Measurements from ENCODE around the gene EDDM13. TPM values are rescaled to one million over a fixed set of nuclear protein-coding genes. Genes with fewer than 3 reads are reported as not detected.

The EDDM13 gene
- total RNA-seq, 3 donors from 2014 or later = 0.46 to 0.98 (median 0.91) TPM

GRCh38 chr19:56356944-56357343 is 84.4 kb downstream of the EDDM13 start:
- H3K4me1 Mint-ChIP-seq (ENCODE audit: low read depth) = no peaks in the 10 kb centered on the region
- H3K27me3 Mint-ChIP-seq (ENCODE audit: low read depth) = no peaks in the 10 kb centered on the region
- peaks cover 31% of the 10 kb centered on the region for H3K9me3 Mint-ChIP-seq
- ATAC-seq = no peak
- H3K36me3 Mint-ChIP-seq (ENCODE audit: insufficient read depth) = peaks cover 9% of the 10 kb centered on the region
- DNase-seq = no peak
- no peak overlapping the region for H3K4me3 Mint-ChIP-seq

Other genes starting within 250 kb of the EDDM13 start
- 10 to 100 TPM; 41.5 to 45.8 (median 42.2) TPM for gene ZNF787, start 151.5 kb upstream of the EDDM13 start, total RNA-seq
- gene ZNF444, start 131.5 kb upstream of the EDDM13 start, total RNA-seq = 10 to 100 TPM; 42.0 to 45.5 (median 44.9) TPM
- gene GALP, start 96.7 kb upstream of the EDDM13 start, total RNA-seq = not detected
- not detected for gene ZSCAN5B, start 75.0 kb upstream of the EDDM13 start, total RNA-seq
- gene ZSCAN5C, start 70.5 kb upstream of the EDDM13 start, total RNA-seq = not detected
- 10 to 100 TPM in 2 of 3 donors, 1 to 10 TPM in 1; 9.6 to 14.7 (median 13.6) TPM for gene ZSCAN5A, start 42.1 kb downstream of the EDDM13 start, total RNA-seq
- 1 to 10 TPM; 1.7 to 1.9 (median 1.9) TPM for gene ZNF582, start 120.8 kb downstream of the EDDM13 start, total RNA-seq
- gene ZNF583, start 131.6 kb downstream of the EDDM13 start, total RNA-seq = 1 to 10 TPM; 3.4 to 5.0 (median 4.7) TPM
- 1 to 10 TPM in 1 of 3 donors, under 1 TPM in 2; 0.82 to 1.7 (median 0.92) TPM for gene ZNF667, start 204.6 kb downstream of the EDDM13 start, total RNA-seq
- under 1 TPM; 0.23 to 0.40 (median 0.33) TPM for gene ZNF471, start 235.1 kb downstream of the EDDM13 start, total RNA-seq